GM19099 (cell line): ENCODE data around the gene MDGA2.

Experiments
- POLR2A ChIP-seq: IDR thresholded peaks from 3 replicates; pipeline ENCODE4 v1.6.1; 2011; ENCODE audit warnings: low read depth; ENCODE audit not compliant: insufficient read length; ENCODE audit errors: extremely low read depth

The MDGA2 gene

GRCh38 chr14:47044841-47045240 lies 630.6 kb downstream of the MDGA2 start:
- no peak for TF ChIP-seq POLR2A

GRCh38 chr14:47040550-47040949 lies 634.9 kb downstream of the MDGA2 start:
- no peak for TF ChIP-seq POLR2A

- no peak for TF ChIP-seq POLR2A
These were observed 636.1 kb downstream of the MDGA2 start for GRCh38 chr14:47039336-47039735.

GRCh38 chr14:47022721-47023120 lies 652.7 kb downstream of the MDGA2 start:
- TF ChIP-seq POLR2A: no peak

- TF ChIP-seq POLR2A: no peak
These were observed 654.9 kb downstream of the MDGA2 start for GRCh38 chr14:47020500-47020899.

- TF ChIP-seq POLR2A: no peak
These were observed 662.7 kb downstream of the MDGA2 start for GRCh38 chr14:47012533-47013280.

GRCh38 chr14:47009615-47010014 lies 665.8 kb downstream of the MDGA2 start:
- TF ChIP-seq POLR2A: no peak

- TF ChIP-seq POLR2A: no peak
These were observed 666.7 kb downstream of the MDGA2 start for GRCh38 chr14:47008732-47009131.

GRCh38 chr14:46999661-47000060 lies 675.7 kb downstream of the MDGA2 start:
- TF ChIP-seq POLR2A: no peak

GRCh38 chr14:46989566-46989965 lies 685.8 kb downstream of the MDGA2 start:
- TF ChIP-seq POLR2A: no peak

- TF ChIP-seq POLR2A: no peak
These were observed 687.1 kb downstream of the MDGA2 start for GRCh38 chr14:46988312-46988711.

GRCh38 chr14:46985529-46986380 lies 689.6 kb downstream of the MDGA2 start:
- no peak for TF ChIP-seq POLR2A

GRCh38 chr14:46973295-46973694 lies 702.1 kb downstream of the MDGA2 start:
- TF ChIP-seq POLR2A: no peak

- no peak for TF ChIP-seq POLR2A
These were observed 711.0 kb downstream of the MDGA2 start for GRCh38 chr14:46964378-46964777.

GRCh38 chr14:46951103-46951502 lies 724.3 kb downstream of the MDGA2 start:
- TF ChIP-seq POLR2A: no peak

GRCh38 chr14:46940611-46941010 lies 734.8 kb downstream of the MDGA2 start:
- no peak for TF ChIP-seq POLR2A
